Heart left ventricle (tissue), 16 donors: ENCODE results near the gene FEM1B. TPM values are rescaled to one million over a fixed set of nuclear protein-coding genes. Genes with fewer than 3 reads are reported as not detected.

Experiments used
- ATAC-seq, 4 donors: fragments of 200-7000 bp; cut with Tn5 transposase; one replicate each; pipeline ENCODE4 v1.9.1; 2020 to 2022; ENCODE audit warnings: moderate library complexity in 4 of 4, mild to moderate bottlenecking in 3 of 4, moderate number of reproducible peaks in 1 of 4
- DNase-seq, 5 donors: peaks; one replicate each; pipeline ENCODE4 v3.0.0-alpha.2; 2020
- H3K27ac ChIP-seq, 12 donors: fragments of 200-600 bp; sonication (generic) in 4 of 12; one replicate each; pipeline versions ENCODE4 v1.5.0 to v1.8.0; 2016 to 2022; ENCODE audit warnings: mild to moderate bottlenecking in 2 of 12
- H3K27me3 ChIP-seq, 9 donors: fragments of 200-600 bp; sonication (generic) in 2 of 9; one replicate each; pipeline versions ENCODE4 v1.5.1 to v1.8.0; 2016 to 2022; ENCODE audit warnings: mild to moderate bottlenecking in 3 of 9
- H3K36me3 ChIP-seq, 9 donors: fragments of 200-600 bp; sonication (generic) in 2 of 9; one replicate each; pipeline versions ENCODE4 v1.5.0 to v1.8.0; 2018 to 2022; ENCODE audit warnings: mild to moderate bottlenecking in 2 of 9
- H3K4me1 ChIP-seq, 12 donors: fragments of 200-600 bp; sonication (generic) in 4 of 12; one replicate each; pipeline versions ENCODE4 v1.5.0 to v1.8.0; 2016 to 2022; ENCODE audit warnings: mild to moderate bottlenecking in 3 of 12
- H3K4me3 ChIP-seq, 12 donors: fragments of 200-600 bp; sonication (generic) in 4 of 12; one replicate each; pipeline versions ENCODE4 v1.5.0 to v1.8.0; 2017 to 2022; ENCODE audit warnings: mild to moderate bottlenecking in 9 of 12, moderate library complexity in 4 of 12
- H3K9me3 ChIP-seq, 12 donors: fragments of 200-600 bp; sonication (generic) in 4 of 12; one replicate each; pipeline versions ENCODE4 v1.5.0 to v1.8.0; 2016 to 2022; ENCODE audit warnings: mild to moderate bottlenecking in 1 of 12
- CTCF ChIP-seq, 12 donors: fragments of 200-600 bp; sonication (generic) in 4 of 12; IDR thresholded peaks; one replicate each; pipeline versions ENCODE4 v1.5.0 to v1.8.0; 2018 to 2022; ENCODE audit warnings: antibody characterized with exemption in 12 of 12, mild to moderate bottlenecking in 5 of 12
- POLR2A ChIP-seq, 2 donors: fragments of 450-650 bp; IDR thresholded peaks; one replicate each; pipeline ENCODE4 v1.6.1; 2017; ENCODE audit warnings: antibody characterized with exemption in 2 of 2, mild to moderate bottlenecking in 2 of 2, moderate library complexity in 2 of 2
- WGBS, 4 donors: extraction: QIAGEN DNeasy Blood & Tissue Kit in 2 of 4; methylation state at CpG; one replicate each; pipeline versions ENCODE4 v1.1.5 to v1.1.7; 2013 to 2018; 5-methylcytosine and 5-hydroxymethylcytosine counted together
- intact Hi-C, 10 donors: fragments of 100-400 bp; cut with DNase I; formaldehyde crosslinking; loops; one replicate each; pipeline versions ENCODE4 v1.11.1 to v1.14.2; 2022
- polyA plus RNA-seq, 2 donors: library from polyadenylated mRNA; stranded (reverse); fragments of 200-250 nt; gene quantifications; one replicate each; pipeline ENCODE4 v1.2.3, GENCODE V29; 2013
- total RNA-seq, 9 donors: library from RNA; depleted of rRNA in 2 of 9; stranded (reverse); fragments of >200 nt in 2 of 9; fragmentation: NEBNext Ultra II Directional in 3 of 9; extraction: Animal tissue kit (Norgen Biotek cat#: 25700) in 3 of 9; gene quantifications; one replicate each; pipeline versions ENCODE4 v1.1.0 to v1.2.4, GENCODE V29; 2016 to 2023
- donor health status: ischemic (EF 13 %, LVEDD 7.1; RV severe dilation, severe dysfunction).
- donor health status: healthy with polysubstance abuse.
- donor health status: DM: no; HTN: yes; CAD: no.
- donor health status: DM: no; HTN: no; CAD: no.
- donor health status: ischemic (EF 25% LVEDD 6.9; RV normal size, moderate dysfunction).
- donor health status: ischemic (EF 25% LVEDD 5.7; RV mildly dilated, moderate dysfunction).
- donor health status: healthy.
- donor health status: DM: yes; HTN: yes; CAD: no.
- donor health status: ischemic (EF 35%, LVEDD 5.7; RV mildly dilated, moderate dysfunction).
- donor health status: nonischemic (EF 11% LVEDD 7.7; RV severe dilation, severe dysfunction).
- donor health status: DM: yes; HTN: yes; CAD: no.
- donor health status: PGD.
- donor health status: ischemic (EF 29% LVEDD 5.4; RV normal size, mild dysfunction).
- donor health status: nonischemic (EF 23%, LVEDD 6.1; RV moderate dilation, normal function).

FEM1B gene
- total and polyA plus RNA-seq, 11 donors = 9.3 to 94.0 (median 52.7) TPM

GRCh38 chr15:68279779-68280753 is 2.5 kb downstream of the FEM1B start:
- ATAC-seq (no peak), DNase-seq (no peak)
- H3K9me3 ChIP-seq = no peaks in the 10 kb centered on the region
- no peaks in the 10 kb centered on the region for H3K27me3 ChIP-seq
- 24 to 32% (median 30%) methylated on average over 11 of the region's 11 CpGs for WGBS, 4 donors
- H3K36me3 ChIP-seq = peaks cover 0 to 14% (median 12%) of the 10 kb centered on the region in 9 donors
- intact Hi-C loops = no loop called here
- peak overlapping the region in 11 of 12 donors; percentile 14 to 98 (median 86) for H3K4me3 ChIP-seq
- peak overlapping the region in 10 of 12 donors; percentile 4 to 100 (median 95) for H3K27ac ChIP-seq
- no peak for TF ChIP-seq POLR2A (IDR thresholded peaks at IDR 0.05)
- TF ChIP-seq CTCF (IDR thresholded peaks at IDR 0.05) = no peak
- peaks cover 6 to 79% (median 66%) of the 10 kb centered on the region in 12 donors for H3K4me1 ChIP-seq

DNA sequence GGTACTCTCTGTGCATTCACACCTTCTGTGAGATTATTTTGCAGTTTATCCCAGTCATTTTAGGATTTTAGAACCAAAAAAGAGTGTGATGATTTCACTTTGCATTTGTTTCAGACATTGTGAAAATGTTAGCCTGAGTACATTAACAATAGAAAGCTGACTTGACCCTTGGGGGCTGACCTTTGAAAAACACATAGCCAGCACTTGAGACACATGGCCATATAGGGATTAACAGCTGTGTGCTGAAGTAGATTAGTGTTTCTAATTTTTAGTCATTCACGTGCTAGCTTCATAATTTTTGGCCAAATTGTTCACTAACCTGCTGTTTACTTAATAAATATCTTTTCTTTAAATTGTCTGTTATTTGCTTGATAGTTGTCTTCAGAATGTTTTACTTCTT is 3.5 kb downstream of the FEM1B start:
- no peak for ATAC-seq
- H3K9me3 ChIP-seq = no peaks in the 10 kb centered on the region
- no peaks in the 10 kb centered on the region for H3K27me3 ChIP-seq
- TF ChIP-seq CTCF (IDR thresholded peaks at IDR 0.05) = no peak
- WGBS, 4 donors = 21 to 24% (median 22%) methylated on average over 1 of the region's 1 CpG
- no peak for DNase-seq
- peaks cover 6 to 79% (median 71%) of the 10 kb centered on the region in 12 donors for H3K4me1 ChIP-seq
- H3K4me3 ChIP-seq = peak overlapping the region in 9 of 12 donors; percentile 62 to 98 (median 86)
- H3K36me3 ChIP-seq = peaks cover 0 to 19% (median 13%) of the 10 kb centered on the region in 9 donors
- intact Hi-C loops = no loop called here
- peak overlapping the region in 10 of 12 donors; percentile 25 to 99 (median 73) for H3K27ac ChIP-seq

- Histone ChIP-seq H3K9me3 (no peaks in the 10 kb centered on the region), H3K27ac (peak overlapping the region in 1 of 12 donors; percentile 16), H3K4me3 (no peak overlapping the region), H3K27me3 (no peaks in the 10 kb centered on the region), H3K36me3 (peaks cover 0 to 33% (median 13%) of the 10 kb centered on the region in 9 donors), H3K4me1 (peaks cover 6 to 92% (median 80%) of the 10 kb centered on the region in 12 donors)
- DNase-seq (no peak), ATAC-seq (no peak)
- TF ChIP-seq CTCF (IDR thresholded peaks at IDR 0.05) = no peak
- TF ChIP-seq POLR2A (IDR thresholded peaks at IDR 0.05) = no peak
- 76 to 81% (median 78%) methylated on average over 2 of the region's 2 CpGs for WGBS, 4 donors
- intact Hi-C loops = no loop called here
Measured at GRCh38 chr15:68283401-68283800, 5.9 kb downstream of the FEM1B start.

DNA sequence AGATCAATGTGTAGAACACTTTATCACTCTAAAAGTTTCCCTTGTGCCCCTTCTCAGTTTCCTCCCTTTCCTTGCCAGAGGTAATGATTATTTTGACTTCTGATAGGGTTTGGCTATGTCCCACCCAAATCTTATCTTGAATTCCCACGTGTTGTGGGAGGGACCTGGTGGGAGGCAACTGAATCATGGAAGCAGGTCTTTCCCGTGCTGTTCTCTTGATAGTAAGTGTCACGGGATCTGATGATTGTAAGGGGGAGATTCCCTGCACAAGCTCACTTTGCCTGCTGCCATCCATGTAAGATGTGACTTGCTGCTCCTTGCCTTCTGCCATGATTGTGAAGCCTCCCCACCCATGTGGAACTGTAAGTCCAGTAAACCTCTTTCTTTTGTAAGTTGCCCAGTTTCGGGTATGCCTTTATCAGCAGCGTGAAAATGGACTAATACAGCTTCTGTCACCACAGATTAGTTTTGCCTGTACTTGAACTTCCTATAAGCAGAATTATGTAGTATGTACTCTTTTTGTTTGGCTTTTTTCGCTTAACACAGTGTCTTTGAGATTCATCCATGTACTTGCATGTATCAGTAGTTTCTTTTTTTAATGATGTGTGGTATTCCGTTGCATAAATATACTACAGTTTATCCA is 7.2 kb downstream of the FEM1B start:
- WGBS, 4 donors = 68 to 72% (median 69%) methylated on average over 7 of the region's 7 CpGs
- DNase-seq (no peak), ATAC-seq (no peak)
- H3K4me1 ChIP-seq = peaks cover 0 to 96% (median 78%) of the 10 kb centered on the region in 12 donors
- no peaks in the 10 kb centered on the region for H3K9me3 ChIP-seq
- H3K27ac ChIP-seq = peak overlapping the region in 2 of 12 donors; percentile 41 to 43
- no peak overlapping the region for H3K4me3 ChIP-seq
- no peak for TF ChIP-seq CTCF (IDR thresholded peaks at IDR 0.05)
- no peak for TF ChIP-seq POLR2A (IDR thresholded peaks at IDR 0.05)
- H3K36me3 ChIP-seq = peaks cover 0 to 41% (median 21%) of the 10 kb centered on the region in 9 donors
- intact Hi-C loops = no loop called here
- H3K27me3 ChIP-seq = no peaks in the 10 kb centered on the region
